Sigmoid colon (tissue), 4 donors: ENCODE results near the gene GSTK1.

Experiments
- EP300 ChIP-seq, 4 donors: sonication (generic); formaldehyde crosslinking; IDR thresholded peaks; one replicate each; pipeline ENCODE4 v1.6.1; 2017; ENCODE audit warnings: antibody characterized with exemption in 4 of 4
- POLR2A ChIP-seq, 2 donors: fragments of 450-650 bp; IDR thresholded peaks; one replicate each; pipeline ENCODE4 v1.6.1; 2016; ENCODE audit warnings: antibody characterized with exemption in 2 of 2, mild to moderate bottlenecking in 2 of 2, moderate library complexity in 2 of 2
- POLR2AphosphoS5 ChIP-seq, 4 donors: sonication (generic); formaldehyde crosslinking; IDR thresholded peaks; one replicate each; pipeline ENCODE4 v1.6.1; 2017; ENCODE audit warnings: antibody characterized with exemption in 4 of 4
- TF ChIP-seq, protein P1 (sequence below), 4 experiments: fragments of 450-650 bp in 3 of 4; fragments of 200-600 bp in 1 of 4; IDR thresholded peaks; one replicate each; pipeline ENCODE4 v1.5.1; 2016 to 2019; ENCODE audit warnings: antibody characterized with exemption in 4 of 4, mild to moderate bottlenecking in 3 of 4, moderate library complexity in 2 of 4

DNA sequence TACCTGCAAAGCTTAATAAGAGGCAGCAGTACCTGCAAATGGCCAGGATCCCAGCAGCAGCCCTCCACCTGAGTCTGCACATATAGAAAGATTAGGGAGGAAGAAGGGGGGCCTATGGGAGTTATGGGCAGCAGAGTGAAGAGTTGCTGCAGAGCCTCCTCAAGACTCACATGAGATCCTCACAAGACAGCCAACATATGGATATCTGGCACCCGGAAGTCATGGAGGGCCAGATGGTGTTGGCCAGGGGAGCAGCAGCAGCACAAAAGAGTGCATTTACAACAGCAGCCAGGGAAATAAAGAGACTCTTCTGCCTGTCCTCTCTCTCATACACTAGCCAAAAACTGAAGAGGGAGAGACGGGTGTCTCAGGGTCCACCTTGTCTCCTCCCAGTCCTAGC is 45.4 kb upstream of the GSTK1 start:
- TF ChIP-seq, protein P1, sequence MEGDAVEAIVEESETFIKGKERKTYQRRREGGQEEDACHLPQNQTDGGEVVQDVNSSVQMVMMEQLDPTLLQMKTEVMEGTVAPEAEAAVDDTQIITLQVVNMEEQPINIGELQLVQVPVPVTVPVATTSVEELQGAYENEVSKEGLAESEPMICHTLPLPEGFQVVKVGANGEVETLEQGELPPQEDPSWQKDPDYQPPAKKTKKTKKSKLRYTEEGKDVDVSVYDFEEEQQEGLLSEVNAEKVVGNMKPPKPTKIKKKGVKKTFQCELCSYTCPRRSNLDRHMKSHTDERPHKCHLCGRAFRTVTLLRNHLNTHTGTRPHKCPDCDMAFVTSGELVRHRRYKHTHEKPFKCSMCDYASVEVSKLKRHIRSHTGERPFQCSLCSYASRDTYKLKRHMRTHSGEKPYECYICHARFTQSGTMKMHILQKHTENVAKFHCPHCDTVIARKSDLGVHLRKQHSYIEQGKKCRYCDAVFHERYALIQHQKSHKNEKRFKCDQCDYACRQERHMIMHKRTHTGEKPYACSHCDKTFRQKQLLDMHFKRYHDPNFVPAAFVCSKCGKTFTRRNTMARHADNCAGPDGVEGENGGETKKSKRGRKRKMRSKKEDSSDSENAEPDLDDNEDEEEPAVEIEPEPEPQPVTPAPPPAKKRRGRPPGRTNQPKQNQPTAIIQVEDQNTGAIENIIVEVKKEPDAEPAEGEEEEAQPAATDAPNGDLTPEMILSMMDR (IDR thresholded peaks at IDR 0.05) = no peak
- TF ChIP-seq EP300 (IDR thresholded peaks at IDR 0.05) = no peak
- TF ChIP-seq POLR2AphosphoS5 (IDR thresholded peaks at IDR 0.05) = no peak
- TF ChIP-seq POLR2A (IDR thresholded peaks at IDR 0.05) = no peak
